ENCODE results near the gene MSI2. TPM values are rescaled to one million over a fixed set of nuclear protein-coding genes. Genes with fewer than 3 reads are reported as not detected.

Gene MSI2
- total and polyA plus RNA-seq, 2 donors (not counting 3 experiments of a cell fraction or from before 2014, with no cell fraction given), result 20.9 to 59.3 TPM

DNA sequence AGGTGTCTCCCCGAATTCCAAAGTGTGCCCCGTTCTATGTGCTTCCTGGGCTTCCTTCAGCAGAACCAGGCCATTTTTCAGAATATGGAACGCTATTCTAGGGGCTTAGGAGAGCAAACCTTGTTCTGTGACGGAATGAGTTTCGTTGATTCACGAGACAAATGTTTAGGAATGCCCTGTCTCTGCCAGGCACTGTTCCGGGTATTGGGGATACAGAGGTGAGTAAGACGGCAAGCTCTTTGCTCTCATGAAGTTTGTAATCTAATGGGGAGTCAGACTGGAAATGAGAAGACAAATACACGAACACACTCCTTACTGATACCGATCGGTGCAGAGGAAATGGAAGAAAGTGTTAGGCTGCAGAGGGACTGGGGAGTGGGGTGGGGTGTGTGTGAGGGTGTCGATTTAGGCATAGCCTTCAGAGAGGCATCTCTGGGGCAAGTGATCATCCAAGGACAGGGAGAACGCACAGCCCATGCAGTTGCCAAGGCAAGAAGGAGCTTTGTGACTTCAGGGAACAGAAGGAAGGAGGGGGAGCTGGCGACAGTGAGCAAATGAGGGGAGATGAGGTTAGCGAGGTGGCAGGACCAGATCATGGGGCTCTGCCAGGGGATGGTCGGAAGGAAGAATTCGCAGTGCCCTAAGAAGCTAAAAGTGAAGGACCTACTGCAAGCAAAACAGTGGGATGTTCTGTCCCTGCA, 189.6 kb downstream of the MSI2 start:
- CTCF ChIA-PET, result interaction anchor here (1.1 to 4.4 kb wide), 3 partner anchors 16 to 203 kb away, joined by 3 to 21 read pairs (median 4); no protein-coding TSS in a partner anchor
- DNase-seq (ENCODE audit: low read depth, low spot score), result no peak
- H3K9ac ChIP-seq (replicated peaks; ENCODE audit: extremely low read depth, insufficient read depth, low read length), result no peak overlapping the region
- TF ChIP-seq MYC (IDR thresholded peaks at IDR 0.05; ENCODE audit: low read depth, low read length), result no peak
- TF ChIP-seq, protein P1, sequence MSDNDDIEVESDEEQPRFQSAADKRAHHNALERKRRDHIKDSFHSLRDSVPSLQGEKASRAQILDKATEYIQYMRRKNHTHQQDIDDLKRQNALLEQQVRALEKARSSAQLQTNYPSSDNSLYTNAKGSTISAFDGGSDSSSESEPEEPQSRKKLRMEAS (IDR thresholded peaks at IDR 0.05; ENCODE audit: insufficient read depth, insufficient read length), result no peak
- no peak for TF ChIP-seq JUN (IDR thresholded peaks at IDR 0.05; ENCODE audit: borderline replicate concordance, insufficient read depth, insufficient read length, low read depth)
- no peak for TF ChIP-seq POLR2A (IDR thresholded peaks at IDR 0.05; ENCODE audit: low read depth, low read length)
- TF ChIP-seq GATA2 (IDR thresholded peaks at IDR 0.05; ENCODE audit: insufficient read depth, insufficient read length, low read depth, low read length), result no peak
- TF ChIP-seq EZH2 (IDR thresholded peaks at IDR 0.05; ENCODE audit: borderline replicate concordance, low read depth, low read length, severe bottlenecking), result no peak
- TF ChIP-seq, protein P2, sequence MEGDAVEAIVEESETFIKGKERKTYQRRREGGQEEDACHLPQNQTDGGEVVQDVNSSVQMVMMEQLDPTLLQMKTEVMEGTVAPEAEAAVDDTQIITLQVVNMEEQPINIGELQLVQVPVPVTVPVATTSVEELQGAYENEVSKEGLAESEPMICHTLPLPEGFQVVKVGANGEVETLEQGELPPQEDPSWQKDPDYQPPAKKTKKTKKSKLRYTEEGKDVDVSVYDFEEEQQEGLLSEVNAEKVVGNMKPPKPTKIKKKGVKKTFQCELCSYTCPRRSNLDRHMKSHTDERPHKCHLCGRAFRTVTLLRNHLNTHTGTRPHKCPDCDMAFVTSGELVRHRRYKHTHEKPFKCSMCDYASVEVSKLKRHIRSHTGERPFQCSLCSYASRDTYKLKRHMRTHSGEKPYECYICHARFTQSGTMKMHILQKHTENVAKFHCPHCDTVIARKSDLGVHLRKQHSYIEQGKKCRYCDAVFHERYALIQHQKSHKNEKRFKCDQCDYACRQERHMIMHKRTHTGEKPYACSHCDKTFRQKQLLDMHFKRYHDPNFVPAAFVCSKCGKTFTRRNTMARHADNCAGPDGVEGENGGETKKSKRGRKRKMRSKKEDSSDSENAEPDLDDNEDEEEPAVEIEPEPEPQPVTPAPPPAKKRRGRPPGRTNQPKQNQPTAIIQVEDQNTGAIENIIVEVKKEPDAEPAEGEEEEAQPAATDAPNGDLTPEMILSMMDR (IDR thresholded peaks at IDR 0.05; ENCODE audit: extremely low read depth in 1 of 2, insufficient read depth in 1 of 2, low read depth in 1 of 2, low read length in 2 of 2), result no peak
- POLR2A ChIA-PET, result no interaction called here
- H3K36me3 ChIP-seq (ENCODE audit: control insufficient read depth in 2 of 2, extremely low read depth in 1 of 2, insufficient read depth in 2 of 2, low read length in 2 of 2), result no peaks in the 10 kb centered on the region
- dilution Hi-C loops (cut with MboI; ENCODE audit: extremely low pct_ligation_motif_present, low sequenced_read_pairs), result no loop called here
- peaks cover 14% of the 10 kb centered on the region for H3K4me1 ChIP-seq (ENCODE audit: control insufficient read depth, extremely low read depth, insufficient read depth, low read length)
- no peak overlapping the region for H3K27ac ChIP-seq (ENCODE audit: insufficient read depth, low read depth, low read length)
- no peak overlapping the region for H3K4me2 ChIP-seq (ENCODE audit: insufficient read depth, low read length)
- no peaks in the 10 kb centered on the region for H3K9me3 ChIP-seq (replicated peaks; ENCODE audit: control insufficient read depth, insufficient read depth, low read length)
- intact Hi-C loops (cut with micrococcal nuclease), result no loop called here
- no peak overlapping the region for H3K4me3 ChIP-seq (replicated peaks in 1 of 3; ENCODE audit: insufficient read depth in 1 of 3, low read depth in 1 of 3, low read length in 3 of 3)
- H3K79me2 ChIP-seq (ENCODE audit: control insufficient read depth, insufficient read depth, low read length), result no peaks in the 10 kb centered on the region
- H4K20me1 ChIP-seq (replicated peaks; ENCODE audit: control insufficient read depth, extremely low read depth, insufficient read depth, low read length), result no peaks in the 10 kb centered on the region
- H2AFZ ChIP-seq (ENCODE audit: low read depth, low read length), result no peak overlapping the region
- H3K9me1 ChIP-seq (replicated peaks; ENCODE audit: control insufficient read depth, extremely low read depth, insufficient read depth, low read length), result no peaks in the 10 kb centered on the region
- no peak for FAIRE-seq
- BruUV-seq (replicated peaks), result no TSS peak
- H3K27me3 ChIP-seq (ENCODE audit: control insufficient read depth in 2 of 2, insufficient read depth in 2 of 2, low read length in 2 of 2), result no peaks in the 10 kb centered on the region

All from endothelial cell of umbilical vein (primary cell).